ENCODE data around the gene GTF2IRD1.

Gene GTF2IRD1

DNA sequence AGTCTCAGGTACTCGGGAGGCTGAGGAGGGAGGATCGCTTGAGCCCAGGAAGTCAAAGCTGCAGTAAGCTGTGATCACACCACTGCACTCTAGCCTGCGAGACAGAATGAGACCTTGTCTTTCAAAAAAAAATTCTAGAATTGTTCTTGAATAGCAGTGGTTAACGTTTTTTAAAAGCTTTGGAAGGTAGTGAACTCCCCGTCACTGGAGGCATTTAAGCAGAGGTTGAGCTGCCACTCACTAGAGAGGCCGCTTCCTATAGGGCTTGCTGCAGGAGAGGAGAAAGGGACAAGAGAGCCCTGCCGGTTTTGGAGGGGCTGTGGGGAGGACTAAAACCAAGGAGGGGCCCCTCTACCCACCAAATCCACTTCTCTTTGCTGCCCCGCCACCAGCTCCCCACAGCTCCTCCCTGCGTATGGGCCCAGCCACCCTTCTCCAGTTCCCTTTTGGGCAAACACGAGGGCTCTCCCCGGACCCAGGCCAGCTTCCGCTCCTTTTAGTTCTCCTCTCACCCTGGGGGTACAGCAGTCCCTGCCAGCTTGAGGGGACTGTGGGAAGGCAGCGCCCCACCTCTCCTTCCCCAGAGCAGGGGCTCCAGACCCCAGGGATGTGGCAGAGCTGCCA lies 116.9 kb downstream of the GTF2IRD1 start:
- DNase-seq: no peak

DNA sequence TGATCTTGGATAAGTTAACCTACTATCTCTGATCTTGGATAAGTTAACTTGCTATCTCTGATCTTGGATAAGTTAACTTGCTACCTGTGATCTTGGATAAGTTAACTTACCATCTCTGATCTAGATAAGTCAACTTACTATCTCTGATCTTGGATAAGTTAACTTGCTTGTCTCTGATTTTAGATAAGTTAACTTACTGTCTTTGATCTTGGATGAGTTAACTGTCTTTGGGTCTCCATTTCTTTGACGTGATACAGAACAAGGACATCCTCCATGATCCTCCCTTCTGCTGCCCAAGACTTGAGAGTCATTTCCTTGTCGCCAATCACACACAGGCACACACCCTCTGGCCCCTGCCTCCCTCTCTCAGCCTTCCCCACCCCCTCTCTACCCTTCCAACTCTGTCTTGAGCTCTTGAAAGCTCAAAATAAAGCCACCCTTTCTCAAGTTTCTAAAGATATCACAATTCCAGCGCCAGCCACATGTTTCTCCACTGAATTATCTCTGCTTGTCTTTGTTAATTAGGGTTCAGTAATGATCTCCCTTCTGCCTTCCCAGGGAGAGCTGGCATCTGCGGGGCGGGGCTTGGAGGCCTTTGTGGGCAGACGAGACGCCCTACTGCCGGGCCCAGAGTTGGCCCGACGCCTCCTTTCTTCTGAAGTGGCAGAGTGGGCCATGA lies 118.7 kb downstream of the GTF2IRD1 start:
- DNase-seq: peak; percentile 72

DNA sequence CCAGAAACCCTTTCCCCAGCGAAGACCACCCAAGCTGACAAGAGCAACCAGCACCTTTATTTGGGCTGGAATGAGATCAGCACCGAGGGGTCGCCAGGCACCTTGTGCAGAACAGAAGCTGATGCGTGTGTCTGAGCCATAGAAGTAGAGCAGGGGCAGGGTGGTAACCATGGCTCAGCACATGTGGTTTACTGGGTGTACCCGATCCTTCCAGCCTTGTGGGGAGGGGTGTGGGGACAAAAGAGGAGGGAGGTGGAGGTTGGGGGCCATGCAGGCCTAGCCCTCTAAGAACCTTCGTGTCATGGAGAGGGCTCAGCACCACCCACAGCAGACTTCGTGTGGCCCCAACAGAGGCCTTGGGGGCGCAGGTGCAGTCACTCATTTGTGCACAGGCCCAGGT lies 119.8 kb downstream of the GTF2IRD1 start:
- DNase-seq: no peak

DNA sequence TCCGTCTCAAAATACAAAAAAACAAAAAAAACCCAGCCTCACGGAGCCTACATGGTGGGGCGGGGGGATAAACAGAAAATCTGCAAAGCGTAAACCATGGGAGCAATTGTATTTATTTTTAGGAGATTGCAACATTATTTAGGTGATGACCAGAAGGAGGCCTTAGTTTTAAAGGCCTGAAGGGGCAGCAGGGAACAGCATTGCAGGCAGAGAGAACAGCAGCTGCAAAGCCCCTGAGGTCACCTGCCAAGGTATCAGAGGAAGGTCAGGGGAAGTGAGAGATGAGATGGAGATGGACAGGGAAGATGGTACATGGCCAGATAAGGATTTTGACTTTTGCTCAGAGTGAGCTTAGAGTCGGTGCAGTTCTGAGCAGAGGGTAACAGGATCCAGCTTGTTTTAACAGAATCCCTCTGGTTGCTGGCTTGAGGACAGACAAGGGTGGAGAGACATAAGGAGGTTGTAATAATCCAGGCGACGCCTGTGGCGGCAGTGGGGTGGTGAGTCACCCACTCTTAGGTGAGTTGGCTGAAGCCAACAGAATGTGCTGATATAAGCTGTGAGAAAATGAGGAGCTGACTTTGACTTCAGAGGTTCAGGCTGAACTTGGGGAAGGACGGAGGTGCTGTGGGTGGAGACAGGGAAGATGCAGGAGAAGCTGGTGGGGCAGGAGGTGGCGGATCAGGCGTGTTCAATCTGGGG lies 121.5 kb downstream of the GTF2IRD1 start:
- DNase-seq: no peak

DNA sequence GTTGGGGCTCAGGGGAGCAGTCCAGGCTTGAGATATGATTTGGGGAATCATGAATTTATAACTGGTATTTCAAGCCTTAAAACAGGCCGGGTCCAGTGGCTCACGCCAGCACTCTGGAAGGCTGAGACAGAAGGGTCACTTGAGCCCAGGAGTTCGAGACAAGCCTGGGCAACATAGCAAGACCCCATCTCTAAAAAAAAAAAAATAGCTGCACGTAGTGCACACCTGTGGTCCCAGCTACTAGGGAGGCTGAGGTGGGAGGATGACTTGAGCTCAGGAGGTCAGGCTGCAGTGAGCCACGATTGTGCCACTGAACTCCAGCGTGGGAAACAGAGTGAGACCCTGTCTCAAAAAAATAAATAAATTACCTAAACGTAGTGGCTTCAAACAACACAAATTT lies 122.1 kb downstream of the GTF2IRD1 start:
- no peak for DNase-seq

DNA sequence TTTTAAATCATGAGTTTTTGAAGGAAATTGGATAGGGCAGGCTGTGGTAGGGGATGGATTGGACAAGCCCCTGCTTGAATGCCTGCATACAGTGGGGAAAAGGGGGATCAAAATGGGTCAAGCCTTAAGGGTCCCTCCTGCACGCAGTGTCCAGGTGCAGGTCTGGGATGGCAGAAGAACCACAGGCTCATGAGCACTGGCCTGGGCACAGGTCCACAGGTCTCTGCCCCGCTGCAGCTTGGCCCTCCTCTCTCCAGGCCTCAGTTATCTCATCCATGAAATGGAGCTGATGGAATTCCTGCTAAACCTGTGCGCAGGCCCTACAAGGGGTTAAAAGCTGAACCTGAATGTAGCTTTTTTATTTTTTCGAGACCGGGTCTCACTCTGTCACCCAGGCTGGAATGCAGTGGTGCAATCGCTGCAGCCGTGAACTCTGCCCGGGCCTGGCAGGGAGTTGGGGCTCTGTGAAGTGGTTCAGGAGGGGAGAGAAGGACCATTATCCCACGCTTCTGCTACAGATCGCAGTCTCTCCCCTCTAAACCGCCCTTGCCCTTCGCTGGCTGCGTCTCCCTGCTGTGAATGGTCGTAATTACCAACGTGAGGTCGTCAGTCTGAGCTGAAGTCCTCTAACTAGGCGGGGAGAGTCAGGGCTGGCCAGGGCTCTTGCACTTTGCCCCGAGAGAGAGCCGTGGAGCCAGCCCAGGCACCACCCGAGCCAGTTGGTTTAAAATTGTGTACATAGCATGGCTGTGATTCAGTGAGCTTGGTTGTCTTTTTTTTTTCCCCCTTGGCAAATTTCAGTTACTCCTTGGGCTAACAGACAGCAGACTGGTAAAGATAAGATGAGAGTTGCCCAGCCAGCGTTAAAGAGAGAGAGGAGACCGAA lies 126.3 kb downstream of the GTF2IRD1 start:
- DNase-seq: peak; percentile 43

DNA sequence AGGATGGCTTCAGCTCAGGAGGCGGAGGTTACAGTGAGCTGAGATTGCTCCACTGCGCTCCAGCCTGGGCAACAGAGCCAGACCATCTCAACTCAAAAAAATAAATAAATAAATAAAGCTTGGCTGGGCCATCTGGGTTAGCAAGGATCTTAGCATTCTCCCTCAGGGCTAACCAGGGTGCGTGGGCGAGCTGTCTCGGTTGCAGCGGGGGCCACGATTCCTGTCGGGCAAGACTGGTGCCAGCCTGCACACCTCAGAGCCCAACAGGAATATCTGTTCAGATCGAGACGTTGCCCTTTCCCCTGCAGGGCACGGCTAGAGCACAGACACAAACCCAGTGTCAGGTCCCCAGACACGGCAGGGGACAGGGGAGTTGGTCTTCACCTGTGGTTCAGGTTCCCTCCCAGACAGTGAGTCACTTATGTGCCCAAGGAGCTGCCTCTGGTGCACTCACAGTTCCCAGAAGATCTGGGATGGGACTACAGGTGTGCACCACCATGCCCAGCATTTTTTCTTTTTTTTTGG lies 128.3 kb downstream of the GTF2IRD1 start:
- DNase-seq: no peak

DNA sequence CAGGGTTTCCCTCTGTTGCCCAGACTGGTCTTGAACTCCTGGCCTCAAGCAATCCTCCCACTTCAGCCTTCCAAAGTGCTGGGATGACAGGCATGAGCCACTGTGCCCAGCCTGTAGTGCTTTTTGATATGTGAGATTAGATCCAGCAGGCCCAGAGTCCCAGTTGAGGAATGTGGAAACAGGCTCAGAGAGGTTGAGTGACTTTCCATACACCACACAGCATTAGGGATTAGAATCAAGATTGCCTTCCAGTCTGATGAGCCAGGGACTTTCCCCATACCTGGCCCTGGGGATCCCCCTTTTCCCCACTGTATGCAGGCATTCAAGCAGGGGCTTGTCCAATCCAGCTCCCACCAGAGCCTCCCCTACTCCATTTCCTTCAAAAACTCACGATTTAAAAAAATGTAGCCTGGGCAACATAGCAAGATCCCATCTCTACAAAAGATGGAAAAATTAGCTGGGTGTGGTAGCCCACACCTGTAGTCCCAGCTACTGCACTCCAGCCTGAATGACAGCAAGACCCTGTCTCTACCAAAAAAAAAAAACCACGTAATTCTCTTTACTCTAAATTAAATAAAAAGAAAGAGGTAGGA lies 128.8 kb downstream of the GTF2IRD1 start:
- no peak for DNase-seq

DNA sequence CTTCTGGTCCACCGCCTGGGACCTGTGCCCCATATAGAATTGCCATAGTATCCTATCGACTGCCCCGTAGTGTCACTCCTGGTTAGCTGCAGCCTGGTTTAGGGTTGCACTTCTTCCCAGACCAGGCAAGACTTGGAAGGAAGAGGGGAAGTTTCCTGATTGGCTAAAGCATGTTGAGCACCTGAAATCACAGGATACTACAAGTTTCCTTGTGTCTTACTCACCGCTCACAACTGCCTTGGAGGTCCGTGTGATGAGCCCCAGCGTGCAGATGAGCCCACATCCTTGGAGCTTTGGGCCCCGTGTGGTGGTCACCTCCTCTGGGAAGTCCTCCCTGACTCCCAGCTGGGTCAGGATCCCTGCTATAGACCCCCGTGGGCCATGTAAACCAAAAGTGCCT lies 129.9 kb downstream of the GTF2IRD1 start:
- DNase-seq: no peak

DNA sequence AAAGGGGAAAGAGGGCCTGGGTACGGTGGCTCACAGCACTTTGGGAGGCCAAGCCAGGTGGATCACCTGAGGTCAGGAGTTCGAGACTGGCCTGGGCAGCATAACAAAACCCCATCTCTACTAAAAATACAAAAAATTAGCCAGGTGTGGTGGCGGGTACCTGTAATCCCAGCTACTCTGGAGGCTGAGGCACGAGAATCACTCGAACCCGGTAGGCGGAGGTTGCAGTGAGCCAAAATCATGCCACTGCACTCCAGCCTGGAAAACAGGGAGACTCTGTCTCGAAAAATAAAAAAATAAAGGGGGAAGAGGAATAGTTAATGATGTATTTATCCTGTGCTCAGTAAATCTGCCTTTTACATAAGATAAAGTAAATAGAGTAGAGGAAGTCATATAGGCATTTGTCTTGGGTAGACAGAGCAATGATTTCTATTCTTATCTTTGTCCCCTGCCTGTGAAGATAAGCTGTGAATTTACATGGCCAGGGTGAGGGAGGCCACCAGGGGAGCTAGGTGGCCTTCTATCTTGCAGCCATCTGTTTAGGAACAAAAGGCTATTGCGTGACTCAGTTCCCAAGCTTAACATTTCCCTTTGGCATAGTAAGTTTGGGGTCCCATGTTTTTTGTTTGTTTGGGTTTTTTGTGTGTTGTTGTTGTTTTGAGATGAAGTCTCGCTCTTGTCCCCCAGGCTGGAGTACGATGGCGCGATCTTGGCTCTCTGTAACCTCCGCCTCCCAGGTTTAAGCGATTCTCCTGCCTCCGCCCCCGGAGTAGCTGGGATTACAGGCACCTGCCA lies 130.7 kb downstream of the GTF2IRD1 start:
- peak; percentile 87 for DNase-seq

DNA sequence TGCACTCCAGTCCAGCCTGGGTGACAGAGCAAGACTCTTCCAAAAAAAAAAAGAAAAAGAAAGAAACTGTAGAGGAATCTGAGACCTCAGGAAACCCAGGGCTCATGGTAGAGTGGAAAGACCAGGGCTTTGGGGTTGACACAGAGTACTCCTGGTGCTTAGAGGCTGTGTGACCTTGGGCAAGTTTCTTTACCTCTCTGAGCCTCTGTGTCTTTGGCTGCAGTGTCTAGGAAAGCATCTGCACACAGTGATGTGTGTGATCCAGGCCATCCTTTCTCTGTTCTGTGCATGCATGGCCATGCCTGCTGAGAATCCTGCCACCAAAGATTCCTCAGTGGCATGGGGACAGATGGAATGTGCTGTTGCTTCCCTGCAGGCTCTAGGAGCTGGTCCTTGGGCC lies 132.1 kb downstream of the GTF2IRD1 start:
- DNase-seq: no peak

DNA sequence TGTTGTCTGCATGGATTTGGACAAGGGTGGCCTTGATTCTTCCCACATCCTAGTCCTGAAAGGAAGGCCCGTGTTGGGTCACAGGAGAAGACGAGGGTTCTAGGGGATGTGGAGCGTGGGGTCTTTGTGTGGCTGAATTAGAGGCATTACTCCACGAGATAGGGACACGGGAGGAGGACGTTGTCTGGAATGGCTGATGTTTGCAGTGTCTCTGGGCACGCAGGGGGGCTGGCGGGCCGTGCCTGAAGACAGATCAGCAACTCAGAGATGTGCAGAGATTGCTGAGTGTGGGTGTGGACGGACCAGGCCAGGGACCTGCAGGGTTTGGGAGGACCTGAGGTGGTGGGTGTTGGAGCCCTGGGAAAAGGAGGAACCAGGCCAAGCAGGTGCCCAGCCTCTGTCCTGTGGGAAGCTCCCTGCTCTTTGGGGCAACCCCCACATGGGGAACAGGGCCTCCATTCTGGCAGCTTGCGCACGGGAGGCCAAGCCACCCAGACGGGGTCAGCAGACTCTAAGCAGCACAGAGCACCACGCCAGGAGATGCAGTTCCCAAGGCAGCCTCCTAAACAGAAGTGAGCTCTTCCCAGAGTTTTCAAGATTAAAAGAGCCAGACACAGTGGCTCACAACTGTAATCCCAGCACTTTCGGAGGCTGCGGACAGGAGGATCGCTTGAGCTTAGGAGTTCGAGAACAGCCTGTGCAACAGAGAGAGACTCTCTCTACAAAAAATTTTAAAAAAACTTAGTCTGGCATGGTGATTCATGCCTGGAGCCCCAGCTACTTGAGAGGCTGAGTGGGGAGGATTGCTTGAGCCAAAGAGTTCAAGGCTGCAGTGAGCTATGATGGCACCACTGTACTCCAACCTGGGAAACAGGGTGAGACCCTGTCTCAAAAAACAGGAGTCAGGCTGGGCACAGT lies 132.8 kb downstream of the GTF2IRD1 start:
- DNase-seq: no peak

DNA sequence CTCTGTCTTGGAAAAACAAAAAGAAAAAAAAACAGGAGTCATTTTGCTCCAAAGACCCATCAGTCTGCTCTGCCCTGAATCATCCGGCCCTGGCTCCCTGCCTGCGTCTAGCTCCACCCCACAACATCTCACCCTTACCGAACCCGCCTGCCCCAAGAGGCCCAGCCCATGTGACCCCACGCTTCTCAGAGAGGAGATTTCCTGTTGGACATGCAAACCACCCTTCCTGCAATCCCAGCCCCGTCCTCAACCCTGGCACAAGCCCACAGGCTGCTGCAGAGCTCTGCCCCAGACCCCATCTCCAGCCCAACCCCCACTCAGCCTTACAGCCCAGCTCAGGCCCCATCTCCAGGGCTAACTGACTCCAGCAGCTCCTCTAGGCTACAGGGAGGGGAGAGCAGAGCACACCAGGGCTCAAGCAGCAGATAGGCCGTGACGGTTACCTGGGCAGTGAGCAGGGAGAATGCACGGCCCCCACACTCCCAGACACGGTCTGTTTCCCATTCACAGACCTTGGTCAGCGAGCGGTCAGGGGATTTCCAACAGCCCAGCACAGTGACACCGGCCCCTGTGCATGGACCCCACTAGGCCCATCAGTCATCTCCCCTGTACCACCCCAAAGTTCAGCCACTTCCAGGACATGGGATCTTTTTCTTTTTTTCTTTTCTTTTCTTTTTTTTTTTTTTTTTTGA lies 133.9 kb downstream of the GTF2IRD1 start:
- DNase-seq: peak; percentile 87

DNA sequence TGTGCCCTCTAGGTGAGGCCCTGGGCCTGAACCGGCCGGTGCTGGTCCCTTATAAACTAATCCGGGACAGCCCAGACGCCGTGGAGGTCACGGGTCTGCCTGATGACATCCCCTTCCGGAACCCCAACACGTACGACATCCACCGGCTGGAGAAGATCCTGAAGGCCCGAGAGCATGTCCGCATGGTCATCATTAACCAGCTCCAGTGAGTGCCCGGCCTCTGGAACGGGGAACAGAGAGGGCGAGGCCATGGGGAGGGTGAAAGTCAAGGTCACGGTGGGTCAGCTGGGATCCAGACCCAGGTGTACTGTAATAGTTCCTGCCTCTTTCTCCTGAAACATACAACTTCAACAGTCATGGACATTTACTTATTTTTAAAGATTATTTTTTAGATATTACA lies 137.1 kb downstream of the GTF2IRD1 start:
- no peak for DNase-seq

DNA sequence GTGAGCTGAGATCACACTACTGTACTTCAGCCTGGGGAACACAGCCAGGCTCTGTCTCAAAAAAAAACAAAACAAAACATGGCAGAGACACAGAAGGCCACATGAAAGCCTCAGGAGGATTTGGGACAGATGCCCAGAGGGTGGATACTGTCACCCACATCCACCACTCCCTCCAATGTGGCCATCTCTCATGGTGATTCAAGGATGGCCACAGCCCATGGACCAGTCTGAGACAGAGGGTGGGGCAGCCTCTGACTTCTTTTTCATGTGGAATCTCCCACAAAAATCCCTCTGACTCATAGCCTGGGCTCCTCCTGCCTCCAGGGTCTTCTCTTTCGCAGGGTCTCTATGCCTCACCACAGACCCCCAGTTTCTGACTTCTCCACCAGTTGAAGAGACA lies 144.9 kb downstream of the GTF2IRD1 start:
- DNase-seq: no peak

DNA sequence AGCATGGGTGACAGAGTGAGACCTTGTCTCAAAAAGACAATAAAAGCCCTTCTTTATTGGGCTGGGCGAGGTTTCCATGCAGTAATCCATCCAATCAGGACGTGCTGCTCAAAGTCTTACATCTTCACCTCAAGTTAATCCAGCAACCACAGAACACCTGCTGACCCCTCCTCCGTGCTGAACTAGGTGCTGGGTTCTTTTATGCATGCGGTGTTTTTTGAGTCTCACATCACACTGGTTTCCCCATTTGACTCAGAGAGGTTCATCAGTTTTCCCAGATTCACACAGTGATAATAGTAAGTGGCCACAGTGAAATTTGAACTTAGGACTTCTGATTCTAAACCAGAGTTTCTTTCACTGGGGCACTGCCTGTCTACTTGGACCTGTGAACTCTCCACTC lies 145.5 kb downstream of the GTF2IRD1 start:
- no peak for DNase-seq

DNA sequence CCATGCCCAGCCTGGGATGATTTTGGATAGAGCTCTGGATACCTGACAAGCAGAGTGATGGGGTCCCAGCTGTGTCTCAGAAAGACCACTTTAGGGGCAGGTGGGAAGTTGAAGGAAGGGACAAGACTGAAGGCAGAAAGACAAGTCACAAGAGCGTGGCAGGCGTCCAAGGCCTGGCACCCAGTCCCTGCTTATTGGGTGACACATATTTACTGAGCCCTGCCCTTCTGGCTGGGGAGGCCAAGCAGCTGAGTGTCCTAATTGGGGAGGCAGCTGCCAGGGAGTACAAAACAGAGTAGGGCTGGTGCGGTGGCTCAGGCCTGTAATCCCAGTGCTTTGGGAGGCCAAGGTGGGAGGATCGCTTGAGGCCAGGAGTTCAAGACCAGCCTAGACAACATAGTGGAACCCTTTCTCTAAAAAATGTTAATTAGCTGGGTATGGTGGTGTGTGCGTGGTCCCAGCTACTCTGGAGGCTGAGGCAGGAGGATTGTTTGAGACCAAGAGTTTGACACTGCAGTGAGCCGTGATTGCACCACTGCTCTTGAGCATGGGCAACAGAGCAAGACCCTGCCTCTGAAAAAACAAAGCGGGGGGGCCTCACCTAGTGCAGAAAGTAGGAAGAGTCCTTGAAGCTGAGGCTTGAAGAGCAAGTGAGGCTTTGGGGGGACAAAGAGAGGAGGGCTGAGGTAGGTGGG lies 150.8 kb downstream of the GTF2IRD1 start:
- no peak for DNase-seq

DNA sequence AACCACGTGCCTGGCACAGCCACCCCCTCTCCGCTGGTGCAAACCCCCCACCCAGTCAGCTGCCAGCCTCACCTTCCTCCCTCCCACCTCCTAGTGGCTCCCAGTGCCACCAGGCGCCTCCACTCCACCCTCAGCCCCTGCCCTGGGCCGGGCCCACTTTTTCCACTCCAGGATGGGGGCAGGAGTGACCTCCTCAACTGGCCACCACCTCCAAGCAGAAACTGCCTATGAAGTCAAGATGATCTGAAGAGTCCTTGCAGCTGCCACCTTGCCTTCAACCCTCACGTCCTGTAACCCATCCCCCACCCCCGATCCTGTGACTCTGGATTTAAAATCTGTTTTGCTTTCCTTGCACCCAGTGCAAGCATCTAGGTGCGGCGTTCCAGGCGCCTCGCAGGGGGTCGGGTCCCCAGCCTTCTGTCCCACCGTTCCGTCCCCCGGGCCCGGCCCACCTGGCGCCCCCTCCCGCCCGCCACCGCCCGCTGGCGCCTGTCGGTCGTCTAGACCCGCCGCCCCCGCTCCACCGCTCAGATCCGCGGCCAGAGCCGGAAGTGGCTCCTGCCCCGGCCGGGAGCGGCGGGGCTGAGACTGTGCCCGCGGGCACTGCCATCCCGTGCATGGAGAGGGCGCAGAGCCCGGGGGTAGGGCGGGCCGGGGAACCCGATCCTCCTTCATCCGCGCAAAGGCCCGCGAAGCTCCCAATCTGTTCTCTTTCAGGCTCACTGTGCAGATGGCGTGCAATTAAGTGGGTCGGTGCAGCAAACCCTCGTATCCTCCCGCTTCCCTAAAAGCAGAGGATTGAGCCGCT lies 152.6 kb downstream of the GTF2IRD1 start:
- peak; percentile 67 for DNase-seq

Data from OCI-M1 (cell line).